ENCODE measurements around the gene FRMD4A. TPM values are rescaled to one million over a fixed set of nuclear protein-coding genes. Genes with fewer than 3 reads are reported as not detected.

FRMD4A gene
- polyA plus RNA-seq, 1 of the 3 experiments (the other 2 are of a cell fraction) = 37.7 TPM

GRCh38 chr10:14345262-14345661 is 14.5 kb upstream of the FRMD4A start:
- H3K27me3 ChIP-seq (ENCODE audit: insufficient read depth) = no peaks in the 10 kb centered on the region; the same call in 1 of the 2 replicates
- H3K4me1 ChIP-seq (ENCODE audit: control insufficient read depth in 1 of 2, insufficient read depth in 2 of 2, low read depth in 1 of 2, low read length in 1 of 2) = no peaks in the 10 kb centered on the region
- ChIA-PET CTCF (no interaction called here), POLR2A (no interaction called here)
- H2AFZ ChIP-seq (ENCODE audit: low read depth) = no peak overlapping the region
- H3F3A ChIP-seq (replicated peaks; ENCODE audit: insufficient read depth) = no peaks in the 10 kb centered on the region
- TF ChIP-seq EP300 (IDR thresholded peaks at IDR 0.05; ENCODE audit: borderline replicate concordance in 1 of 2, low read depth in 1 of 2, low read length in 1 of 2) (no peak), EZH2phosphoT487 (IDR thresholded peaks at IDR 0.05; ENCODE audit: borderline replicate concordance, low read depth) (no peak), CTCF (IDR thresholded peaks at IDR 0.05) (no peak), MXI1 (IDR thresholded peaks at IDR 0.05; ENCODE audit: low read depth, low read length) (no peak), TEAD4 (IDR thresholded peaks at IDR 0.05; ENCODE audit: borderline replicate concordance, insufficient read depth) (no peak), RFX5 (IDR thresholded peaks at IDR 0.05; ENCODE audit: low read length) (no peak), JUND (IDR thresholded peaks at IDR 0.05) (no peak), RAD21 (IDR thresholded peaks at IDR 0.05; ENCODE audit: low read length) (no peak), SMC3 (IDR thresholded peaks at IDR 0.05; ENCODE audit: low read depth, low read length) (no peak)
- no peak overlapping the region for H3K4me2 ChIP-seq
- H3K27ac ChIP-seq (ENCODE audit: low read depth in 2 of 2, low read length in 1 of 2) = no peak overlapping the region
- WGBS (ENCODE audit: low lambda C conversion rate) = 34% methylated on average over 2 of the region's 2 CpGs
- DNase-seq = no peak
- no peaks in the 10 kb centered on the region for H3K9me3 ChIP-seq
- H3K9ac ChIP-seq = no peak overlapping the region
- H3K79me2 ChIP-seq (ENCODE audit: insufficient read depth) = no peaks in the 10 kb centered on the region
- no peak overlapping the region for H3K4me3 ChIP-seq (ENCODE audit: low read depth in 2 of 2, low read length in 1 of 2)
- H3K9me2 ChIP-seq = no peaks in the 10 kb centered on the region
- H4K20me1 ChIP-seq (ENCODE audit: insufficient read depth) = no peaks in the 10 kb centered on the region
- no peaks in the 10 kb centered on the region for H3K36me3 ChIP-seq (replicated peaks in 1 of 2; ENCODE audit: control insufficient read depth in 1 of 2, insufficient read depth in 2 of 2, low read length in 1 of 2)

GRCh38 chr10:14340051-14340744 is 9.5 kb upstream of the FRMD4A start:
- no peaks in the 10 kb centered on the region; the same call in 1 of the 2 replicates for H3K27me3 ChIP-seq (ENCODE audit: insufficient read depth)
- no peak overlapping the region for H3K4me3 ChIP-seq (ENCODE audit: low read depth in 2 of 2, low read length in 1 of 2)
- H3K27ac ChIP-seq (ENCODE audit: low read depth in 2 of 2, low read length in 1 of 2) = no peak overlapping the region
- peaks cover 0 to 3% of the 10 kb centered on the region in 2 experiments; a peak in 2 of 4 replicates for H3K4me1 ChIP-seq (ENCODE audit: control insufficient read depth in 1 of 2, insufficient read depth in 2 of 2, low read depth in 1 of 2, low read length in 1 of 2)
- CTCF ChIA-PET = interaction anchor here (0.9 kb wide), 1 partner anchor 143 kb away, joined by 3 read pairs; no protein-coding TSS in a partner anchor
- 90% methylated on average over 3 of the region's 6 CpGs for WGBS (ENCODE audit: low lambda C conversion rate)
- H2AFZ ChIP-seq (ENCODE audit: low read depth) = no peak overlapping the region
- no peaks in the 10 kb centered on the region for H3K9me3 ChIP-seq
- POLR2A ChIA-PET = no interaction called here
- H3F3A ChIP-seq (replicated peaks; ENCODE audit: insufficient read depth) = no peaks in the 10 kb centered on the region
- H4K20me1 ChIP-seq (ENCODE audit: insufficient read depth) = no peaks in the 10 kb centered on the region
- H3K9me2 ChIP-seq = no peaks in the 10 kb centered on the region
- DNase-seq = no peak
- H3K79me2 ChIP-seq (ENCODE audit: insufficient read depth) = no peaks in the 10 kb centered on the region
- no peak overlapping the region for H3K9ac ChIP-seq
- no peaks in the 10 kb centered on the region for H3K36me3 ChIP-seq (replicated peaks in 1 of 2; ENCODE audit: control insufficient read depth in 1 of 2, insufficient read depth in 2 of 2, low read length in 1 of 2)
- no peak overlapping the region for H3K4me2 ChIP-seq
- TF ChIP-seq USF1 (IDR thresholded peaks at IDR 0.05; ENCODE audit: borderline replicate concordance, low read depth) = no peak
- TF ChIP-seq CHD2 (IDR thresholded peaks at IDR 0.05; ENCODE audit: low read length, partially characterized antibody) = no peak
- TF ChIP-seq RCOR1 (IDR thresholded peaks at IDR 0.05; ENCODE audit: low read length) = no peak
- TF ChIP-seq TAF1 (IDR thresholded peaks at IDR 0.05; ENCODE audit: borderline replicate concordance, low read depth, low read length) = no peak
- TF ChIP-seq EP300 (IDR thresholded peaks at IDR 0.05; ENCODE audit: borderline replicate concordance in 1 of 2, low read depth in 1 of 2, low read length in 1 of 2) = no peak
- no peak for TF ChIP-seq ELF1 (IDR thresholded peaks at IDR 0.05)
- TF ChIP-seq CTCF (IDR thresholded peaks at IDR 0.05) = no peak
- no peak for TF ChIP-seq GATA2 (CRISPR knock-in tag; IDR thresholded peaks at IDR 0.05)
- TF ChIP-seq USF2 (IDR thresholded peaks at IDR 0.05; ENCODE audit: borderline replicate concordance, low read depth, low read length) = no peak
- no peak for TF ChIP-seq EZH2phosphoT487 (IDR thresholded peaks at IDR 0.05; ENCODE audit: borderline replicate concordance, low read depth)
- TF ChIP-seq NRF1 (IDR thresholded peaks at IDR 0.05; ENCODE audit: low read depth, low read length) = no peak
- no peak for TF ChIP-seq MEF2A (IDR thresholded peaks at IDR 0.05; ENCODE audit: borderline replicate concordance, low read depth)
- no peak for TF ChIP-seq FOSL2 (IDR thresholded peaks at IDR 0.05; ENCODE audit: borderline replicate concordance, low read depth)
- no peak for TF ChIP-seq SMC3 (IDR thresholded peaks at IDR 0.05; ENCODE audit: low read depth, low read length)
- no peak for TF ChIP-seq TCF12 (IDR thresholded peaks at IDR 0.05)
